Testis (tissue), 3 donors: ENCODE results near the gene ENO1. TPM values are rescaled to one million over a fixed set of nuclear protein-coding genes. Genes with fewer than 3 reads are reported as not detected.
"Not testable (repeated sequence)": the region's sequence is repeated elsewhere in the genome, so short reads cannot be mapped to it uniquely, and the experiment has no call there.

Source experiments
- DNase-seq: peaks from one replicate; pipeline ENCODE4 v3.0.0-alpha.2; 2019
- H3K27ac ChIP-seq, 2 donors: fragments of 200-600 bp; sonication (generic); one replicate each; pipeline ENCODE4 v1.5.1; 2019
- H3K27me3 ChIP-seq: fragments of 200-600 bp; sonication (generic); one replicate; pipeline ENCODE4 v1.5.1; 2019
- H3K36me3 ChIP-seq: fragments of 200-600 bp; sonication (generic); one replicate; pipeline ENCODE4 v1.5.1; 2017; ENCODE audit warnings: low read depth; ENCODE audit errors: missing control alignments
- H3K4me1 ChIP-seq: fragments of 200-600 bp; sonication (generic); one replicate; pipeline ENCODE4 v1.5.1; 2019
- H3K4me3 ChIP-seq, 2 donors: fragments of 200-600 bp; sonication (generic); one replicate each; pipeline ENCODE4 v1.5.1; 2017 to 2019
- H3K9me3 ChIP-seq: fragments of 200-600 bp; sonication (generic); one replicate; pipeline ENCODE4 v1.5.1; 2017
- CTCF ChIP-seq, 3 experiments: fragments of 450-650 bp in 2 of 3; fragments of 200-600 bp in 1 of 3; sonication (generic) in 1 of 3; IDR thresholded peaks; one replicate each; pipeline ENCODE4 v1.5.1; 2016 to 2019; ENCODE audit warnings: antibody characterized with exemption in 3 of 3, mild to moderate bottlenecking in 2 of 3, moderate library complexity in 1 of 3
- POLR2A ChIP-seq: fragments of 450-650 bp; IDR thresholded peaks from one replicate; pipeline ENCODE4 v1.6.1; 2017; ENCODE audit warnings: antibody characterized with exemption, mild to moderate bottlenecking, moderate library complexity
- WGBS, 2 donors: methylation state at CpG; one replicate each; pipeline ENCODE4 v1.1.5; 2018; 5-methylcytosine and 5-hydroxymethylcytosine counted together
- intact Hi-C: fragments of 100-400 bp; cut with DNase I; formaldehyde crosslinking; loops from one replicate; pipeline ENCODE4 v1.15.1; 2023; ENCODE audit warnings: low total_unique reads
- polyA plus RNA-seq: library from polyadenylated mRNA; stranded (reverse); fragments of 350-450 nt; fragmentation: Illumina TruSeq; extraction: RNeasy Lipid Tissue Mini Kit (QIAGEN cat#74804); gene quantifications from one replicate; pipeline ENCODE4 v1.2.3, GENCODE V29; 2014; ENCODE audit warnings: low read depth, low replicate concordance; ENCODE audit not compliant: insufficient read depth
- total RNA-seq, 2 donors: library from RNA; depleted of rRNA; stranded (reverse); fragments of >200 nt; gene quantifications; one replicate each; pipeline ENCODE4 v1.2.3, GENCODE V29; 2016

Gene ENO1
- total and polyA plus RNA-seq, 3 donors from 2014 or later: 310 to 589 (median 380) TPM

- Histone ChIP-seq H3K4me1 (peaks cover 3% of the 10 kb centered on the region), H3K4me3 (no peak overlapping the region), H3K27ac (no peak overlapping the region), H3K36me3 (no peaks in the 10 kb centered on the region), H3K27me3 (no peaks in the 10 kb centered on the region), H3K9me3 (no peaks in the 10 kb centered on the region)
- intact Hi-C loops: no loop called here
- TF ChIP-seq CTCF (IDR thresholded peaks at IDR 0.05): no peak
- TF ChIP-seq POLR2A: no peak
- 93 to 94% methylated on average over 7 of the region's 7 CpGs for WGBS, 2 donors
- no peak for DNase-seq
These were observed 20.6 kb upstream of the ENO1 start for GRCh38 chr1:8899046-8899445.

GRCh38 chr1:8898418-8898817 is 19.9 kb upstream of the ENO1 start:
- DNase-seq, H3K9me3 ChIP-seq, H3K36me3 ChIP-seq, H3K27me3 ChIP-seq, intact Hi-C loops, H3K4me3 ChIP-seq, H3K4me1 ChIP-seq, H3K27ac ChIP-seq: not testable (repeated sequence)
- WGBS, 2 donors: 91 to 96% methylated on average over 5 of the region's 5 CpGs

GRCh38 chr1:8897505-8897904 is 19.0 kb upstream of the ENO1 start:
- H3K36me3 ChIP-seq, H3K27ac ChIP-seq, DNase-seq, intact Hi-C loops, H3K4me1 ChIP-seq, H3K27me3 ChIP-seq, H3K9me3 ChIP-seq, H3K4me3 ChIP-seq: not testable (repeated sequence)
- 91 to 95% methylated on average over 4 of the region's 4 CpGs for WGBS, 2 donors

GRCh38 chr1:8896775-8897174 is 18.3 kb upstream of the ENO1 start:
- H3K36me3 ChIP-seq, DNase-seq, intact Hi-C loops, H3K9me3 ChIP-seq, H3K4me3 ChIP-seq, H3K27me3 ChIP-seq, H3K27ac ChIP-seq, H3K4me1 ChIP-seq: not testable (repeated sequence)
- WGBS, 2 donors: 85 to 90% methylated on average over 3 of the region's 3 CpGs

- no peak for DNase-seq
- peaks cover 9% of the 10 kb centered on the region for H3K4me1 ChIP-seq
- no peaks in the 10 kb centered on the region for H3K36me3 ChIP-seq
- H3K4me3 ChIP-seq: no peak overlapping the region
- WGBS, 2 donors: 80 to 94% methylated on average over 6 of the region's 6 CpGs
- intact Hi-C loops: no loop called here
- TF ChIP-seq POLR2A (no peak), CTCF (IDR thresholded peaks at IDR 0.05) (no peak)
- no peaks in the 10 kb centered on the region for H3K27me3 ChIP-seq
- no peak overlapping the region for H3K27ac ChIP-seq
- no peaks in the 10 kb centered on the region for H3K9me3 ChIP-seq
These were observed 13.5 kb upstream of the ENO1 start for GRCh38 chr1:8892026-8892425.

GRCh38 chr1:8891401-8891800 is 12.9 kb upstream of the ENO1 start:
- intact Hi-C loops: no loop called here
- DNase-seq: no peak
- H3K4me3 ChIP-seq: no peak overlapping the region
- no peaks in the 10 kb centered on the region for H3K9me3 ChIP-seq
- peaks cover 9% of the 10 kb centered on the region for H3K4me1 ChIP-seq
- 73 to 78% methylated on average over 3 of the region's 3 CpGs for WGBS, 2 donors
- no peaks in the 10 kb centered on the region for H3K27me3 ChIP-seq
- no peaks in the 10 kb centered on the region for H3K36me3 ChIP-seq
- no peak overlapping the region for H3K27ac ChIP-seq
- TF ChIP-seq POLR2A (no peak), CTCF (IDR thresholded peaks at IDR 0.05) (no peak)
